ENCODE results near the gene HOXD9.

HOXD9 gene

GRCh38 chr2:176124110-176124946 lies 1.8 kb downstream of the HOXD9 start:
- no peak for DNase-seq (ENCODE audit: low spot score)

DNA sequence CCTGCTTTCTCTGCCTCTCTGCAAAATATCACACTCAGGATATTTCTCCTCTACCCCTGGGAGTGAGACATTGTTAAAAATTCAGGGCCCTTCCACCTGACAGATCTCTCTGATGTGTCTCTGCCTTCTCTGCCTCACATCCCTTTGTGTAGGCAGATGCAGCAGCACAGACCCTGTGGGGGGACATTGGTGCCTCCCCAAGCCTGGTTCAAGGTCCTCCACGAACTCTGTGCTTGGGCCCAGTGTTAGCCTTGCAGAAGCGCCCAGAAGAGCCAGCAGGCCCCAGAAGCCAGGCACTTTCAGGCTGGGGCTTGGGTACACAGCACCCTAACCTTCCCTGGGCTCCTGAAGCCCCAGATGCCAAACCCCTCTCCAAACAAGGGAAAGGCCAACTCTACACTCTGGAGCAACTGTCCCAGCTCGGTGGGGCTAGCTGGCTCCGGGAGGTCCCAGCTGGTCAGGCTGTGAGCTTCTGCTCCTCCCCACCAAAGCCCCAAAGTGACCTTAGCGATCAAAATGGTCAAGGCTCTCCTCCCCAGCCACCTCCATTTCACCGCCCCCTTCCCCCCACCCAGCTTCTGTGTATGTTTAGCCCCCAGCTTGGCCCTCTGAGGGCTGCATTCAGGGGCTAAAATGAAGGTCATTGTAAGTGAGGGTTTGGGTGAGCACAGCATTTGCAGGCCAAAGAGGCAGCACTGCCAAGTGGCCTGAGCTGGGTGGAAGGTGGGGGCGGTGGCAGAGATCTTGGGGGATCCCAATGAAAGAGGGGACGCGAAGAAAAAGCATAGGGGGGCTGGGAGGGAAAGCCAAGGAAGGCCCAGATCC lies 2.6 kb downstream of the HOXD9 start:
- no peak for DNase-seq (ENCODE audit: low spot score)

DNA sequence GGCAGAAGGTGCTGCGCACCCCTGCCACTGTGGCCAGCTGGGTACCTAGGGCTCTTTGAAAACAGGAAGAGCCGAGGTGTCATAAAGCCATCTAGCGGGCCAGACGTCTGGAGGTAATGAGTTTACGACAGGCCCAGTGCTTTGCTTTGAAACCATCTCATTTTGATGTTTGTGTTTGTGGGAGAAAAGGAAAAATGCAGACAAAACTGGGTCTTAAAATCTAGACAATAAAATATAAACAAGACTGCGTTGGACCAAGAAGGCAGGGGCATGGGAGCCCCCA lies 3.2 kb downstream of the HOXD9 start:
- no peak for DNase-seq (ENCODE audit: low spot score)

DNA sequence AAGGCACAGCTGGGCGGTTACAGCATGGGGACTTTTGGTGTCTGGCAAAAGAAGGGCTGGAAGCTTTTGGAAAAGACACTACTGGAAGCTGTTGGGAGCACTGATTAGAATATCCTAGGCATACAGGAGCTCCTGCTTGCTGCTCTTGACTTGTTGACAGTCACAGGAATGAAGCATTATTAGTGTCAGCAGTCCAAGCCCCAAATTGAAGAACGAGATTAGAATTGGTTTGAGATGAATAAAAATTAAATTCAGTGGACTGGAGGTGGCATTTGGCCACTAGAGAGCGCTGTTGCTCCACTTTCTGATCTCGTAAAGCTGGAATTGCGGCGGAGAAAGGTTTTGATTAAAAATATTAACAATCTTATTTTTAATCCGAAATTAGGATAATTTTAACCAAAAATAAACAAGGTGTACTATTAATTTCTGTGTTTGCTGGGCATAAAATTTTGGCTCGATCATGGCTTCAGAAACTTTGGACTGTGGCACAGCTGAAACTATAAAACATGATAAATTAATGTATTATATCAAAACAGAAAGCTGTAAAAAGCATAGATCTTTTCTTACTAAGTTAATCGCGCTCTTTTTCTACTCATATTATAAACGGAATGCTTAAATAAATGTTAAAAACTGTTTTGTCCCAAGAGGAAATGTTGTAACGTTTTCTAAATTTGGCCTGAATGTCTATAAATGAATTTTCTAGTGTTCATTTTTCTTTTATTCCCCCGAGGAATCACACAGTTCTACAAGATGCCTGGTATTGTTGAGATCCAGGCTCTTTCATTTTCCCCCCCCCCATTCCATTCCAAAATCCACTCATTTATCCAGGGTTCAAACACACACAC lies 4.6 kb downstream of the HOXD9 start:
- DNase-seq (ENCODE audit: low spot score) = peak; percentile 67

- DNase-seq (ENCODE audit: low spot score) = no peak
Measured at GRCh38 chr2:176127774-176128072, 5.2 kb downstream of the HOXD9 start.

DNA sequence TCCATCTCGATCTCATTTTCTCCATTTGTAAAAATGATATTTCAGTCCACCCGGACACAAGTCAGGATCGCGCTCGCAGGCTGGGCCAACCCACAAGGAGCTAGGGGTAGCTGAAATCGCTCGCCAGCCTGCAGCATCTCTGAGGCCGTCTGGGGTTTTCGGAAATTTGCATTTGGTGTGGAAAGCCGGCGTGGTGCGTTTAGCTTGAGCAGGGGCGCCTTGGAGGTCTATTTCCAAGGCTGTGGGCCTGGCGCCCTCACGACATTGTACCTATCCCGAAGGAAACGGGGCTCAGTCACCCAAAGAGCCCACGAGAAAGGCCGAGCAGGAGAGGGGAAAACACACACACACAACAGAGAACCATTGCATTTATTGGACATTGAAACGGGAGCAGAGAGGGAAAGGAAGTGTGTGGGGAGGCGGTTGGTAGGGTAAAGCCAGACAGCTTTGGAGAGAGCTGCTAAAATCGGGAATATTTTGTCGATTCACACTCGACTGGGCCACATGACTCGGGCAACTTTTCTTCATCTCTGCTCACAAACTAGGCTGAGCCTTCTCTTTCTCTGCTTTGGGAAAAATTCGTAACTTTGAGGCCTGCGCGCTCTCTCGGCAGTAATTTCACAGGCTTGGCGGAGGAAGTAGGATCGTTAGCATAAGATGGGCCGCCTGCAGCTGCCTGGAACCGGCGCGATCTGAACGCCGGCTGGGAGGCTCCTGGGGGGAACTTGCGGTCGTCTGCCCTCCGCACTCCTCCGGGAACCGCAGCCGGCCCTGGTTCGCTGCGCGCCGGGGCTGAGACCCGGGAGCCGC lies 5.9 kb downstream of the HOXD9 start:
- no peak for DNase-seq (ENCODE audit: low spot score)

GRCh38 chr2:176128982-176129796 lies 6.7 kb downstream of the HOXD9 start, which contains the start of gene HOXD8:
TSS of gene HOXD8 (plus strand) at chr2:176129705. CDS start at chr2:176130367, 662 bp downstream.
- DNase-seq (ENCODE audit: low spot score) = no peak

DNA sequence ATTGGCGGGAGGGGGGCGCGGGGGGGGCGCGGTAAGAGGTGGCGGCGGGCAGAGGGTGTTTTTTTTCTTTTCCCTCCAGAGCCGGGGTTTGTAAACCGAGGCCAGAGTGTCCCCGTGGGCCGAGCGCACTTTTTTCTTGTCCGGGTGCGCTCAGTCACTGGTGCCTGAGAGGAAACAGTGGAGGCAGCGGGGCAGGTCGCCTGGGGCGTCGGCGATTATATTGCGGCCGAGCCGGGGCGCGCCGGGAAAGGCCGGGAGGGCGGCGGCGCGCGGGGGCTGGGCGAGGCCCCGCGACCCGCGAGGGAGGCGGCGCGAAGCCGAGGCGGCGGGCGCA lies 7.3 kb downstream of the HOXD9 start:
- no peak for DNase-seq (ENCODE audit: low spot score)

GRCh38 chr2:176130147-176130956 lies 7.8 kb downstream of the HOXD9 start:
- no peak for DNase-seq (ENCODE audit: low spot score)

DNA sequence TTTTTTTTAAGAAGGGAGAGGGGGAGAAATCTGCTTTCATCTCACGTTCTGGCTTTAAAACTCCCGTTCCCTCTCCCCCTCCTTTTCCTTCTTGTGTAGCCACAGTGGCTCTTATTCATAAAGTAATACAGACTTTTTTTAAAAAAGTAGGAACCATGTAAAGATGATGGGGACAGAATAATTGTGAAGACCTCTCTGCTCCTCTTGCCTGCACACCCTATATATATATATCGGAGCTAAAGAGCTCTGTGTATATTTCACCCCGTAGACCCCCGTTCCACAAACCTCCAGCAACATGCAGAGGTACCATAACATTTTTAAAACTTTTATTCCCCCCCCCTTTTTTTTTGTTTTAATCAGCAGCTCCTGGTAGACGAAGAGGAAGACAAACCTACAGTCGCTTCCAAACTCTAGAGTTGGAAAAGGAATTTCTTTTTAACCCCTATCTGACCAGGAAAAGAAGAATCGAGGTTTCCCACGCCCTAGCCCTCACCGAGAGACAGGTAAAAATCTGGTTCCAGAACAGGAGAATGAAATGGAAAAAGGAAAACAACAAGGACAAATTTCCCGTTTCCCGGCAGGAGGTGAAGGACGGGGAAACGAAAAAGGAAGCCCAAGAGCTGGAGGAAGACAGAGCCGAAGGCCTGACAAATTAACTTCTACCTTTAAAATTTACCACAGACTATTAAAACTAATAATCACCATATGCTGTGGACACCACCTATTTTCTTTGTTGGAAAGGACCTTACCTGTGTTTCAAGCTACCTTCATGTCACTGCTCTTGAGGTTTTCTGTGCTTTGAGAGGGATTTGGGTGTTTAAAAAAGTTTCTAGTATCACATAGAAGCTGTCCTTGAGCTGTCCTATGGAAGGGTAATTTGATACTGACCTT lies 8.7 kb downstream of the HOXD9 start:
- DNase-seq (ENCODE audit: low spot score) = no peak

GRCh38 chr2:176131848-176132158 lies 9.3 kb downstream of the HOXD9 start:
- DNase-seq (ENCODE audit: low spot score) = no peak

DNA sequence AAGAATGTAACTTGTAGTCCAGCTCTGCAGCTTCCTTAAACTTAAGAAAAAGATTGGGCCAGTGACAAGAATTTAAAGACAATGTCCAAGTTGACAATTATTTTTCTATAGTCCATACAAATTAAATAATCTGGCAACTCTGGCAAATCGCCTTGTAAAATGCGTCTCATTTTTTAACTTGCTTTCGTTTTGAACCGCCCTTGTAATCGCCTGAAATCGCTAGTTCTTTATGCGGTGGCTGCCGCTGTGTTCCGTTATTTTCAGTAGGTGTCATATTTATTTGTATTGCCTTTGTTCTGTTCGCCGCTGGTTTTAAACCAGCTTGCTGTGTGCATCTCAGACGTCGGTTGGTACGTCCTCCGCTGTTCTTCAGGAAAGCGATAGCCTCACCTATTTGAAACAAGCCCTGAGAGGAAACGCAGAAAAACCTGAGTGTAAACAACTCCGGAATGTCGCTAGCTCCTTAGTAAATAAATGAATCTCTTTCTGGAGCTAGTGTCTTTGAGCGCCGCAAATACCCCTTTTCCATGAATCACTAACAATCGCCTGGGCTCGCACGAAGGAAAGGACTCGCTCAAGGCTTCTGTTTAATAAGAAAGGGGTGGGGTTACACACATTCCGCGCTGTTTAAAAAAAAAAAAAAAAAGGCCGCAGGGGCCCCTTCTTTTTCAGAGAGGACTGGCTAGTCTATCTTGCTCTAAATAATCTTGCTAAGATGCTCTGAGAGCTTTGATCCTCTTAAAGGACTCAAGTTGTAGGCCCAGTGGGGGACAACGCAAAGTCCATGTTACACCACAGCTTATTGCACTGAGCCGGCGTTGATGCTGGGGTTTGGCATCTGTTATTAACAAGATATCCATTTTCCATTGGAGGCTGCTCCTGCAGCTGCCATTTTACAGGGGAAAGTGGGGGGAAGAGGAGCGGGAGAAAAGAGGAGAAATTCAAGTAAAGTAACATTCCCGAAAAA lies 10.0 kb downstream of the HOXD9 start:
- no peak for DNase-seq (ENCODE audit: low spot score)

GRCh38 chr2:176133389-176133788 lies 10.9 kb downstream of the HOXD9 start:
- no peak for DNase-seq (ENCODE audit: low spot score)

DNA sequence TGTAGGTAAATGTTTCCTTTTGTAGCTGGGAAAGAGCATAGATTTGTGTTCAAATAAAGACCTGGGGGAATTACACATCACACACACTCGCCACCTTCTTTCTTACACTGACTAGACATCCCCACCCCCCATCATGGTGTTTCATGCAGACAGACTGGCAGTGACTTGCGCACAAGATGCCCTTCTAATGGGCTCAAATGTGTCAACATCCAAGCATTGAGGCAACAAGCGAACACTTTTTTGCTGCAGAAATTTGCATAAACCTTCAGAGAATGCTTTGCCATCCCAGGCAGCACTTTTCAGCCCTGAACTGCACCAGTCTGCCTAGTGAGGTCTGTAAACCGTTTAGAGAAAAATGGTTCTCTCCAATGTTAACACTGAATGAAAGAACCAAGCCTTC lies 11.5 kb downstream of the HOXD9 start:
- DNase-seq (ENCODE audit: low spot score) = no peak

- DNase-seq (ENCODE audit: low spot score) = no peak
Measured at GRCh38 chr2:176135035-176135440, 12.5 kb downstream of the HOXD9 start.

DNA sequence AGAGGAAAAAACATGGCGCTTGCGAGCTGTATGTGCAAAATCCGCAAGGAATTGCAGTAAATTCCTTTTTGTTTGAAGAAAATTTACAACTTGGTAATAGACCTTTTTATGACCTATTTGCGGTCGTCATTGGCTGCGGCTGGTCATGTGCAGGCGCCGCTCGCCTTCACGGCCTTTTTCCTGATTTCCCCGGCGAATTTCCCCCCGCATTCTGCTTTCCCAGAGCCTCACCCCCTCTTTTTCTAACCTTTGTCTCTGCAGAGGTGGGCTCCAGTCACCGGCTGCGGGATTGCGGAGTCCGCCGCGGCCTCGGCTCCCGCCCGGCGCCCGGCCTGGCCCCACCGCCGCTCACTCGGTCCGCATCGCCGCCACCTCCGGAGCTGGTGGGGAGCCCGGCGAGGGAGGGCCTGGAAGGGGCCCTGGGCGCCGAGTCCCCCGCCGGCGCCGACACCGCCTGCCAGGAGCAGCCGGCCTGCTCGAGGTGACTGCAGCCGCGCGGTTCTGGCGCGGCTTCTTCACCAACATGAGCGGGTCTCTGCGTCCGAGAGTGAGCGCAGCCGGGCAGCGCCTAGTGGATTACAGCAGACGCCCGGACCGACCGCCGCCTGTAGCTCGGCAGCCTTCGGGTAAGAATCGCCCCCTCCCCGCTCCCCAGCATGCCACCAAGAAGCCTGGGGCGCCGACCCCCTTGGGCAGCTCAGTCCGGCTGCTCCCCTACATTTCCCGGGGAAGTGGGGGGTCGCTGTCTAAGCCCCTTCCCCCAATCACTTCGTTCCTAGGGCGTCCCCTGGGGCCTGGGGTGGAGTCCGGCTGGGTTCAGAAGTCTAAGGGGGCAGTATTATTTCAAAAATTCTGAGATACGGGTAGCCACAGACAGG lies 14.1 kb downstream of the HOXD9 start:
- peak; percentile 27 for DNase-seq (ENCODE audit: low spot score)

DNA sequence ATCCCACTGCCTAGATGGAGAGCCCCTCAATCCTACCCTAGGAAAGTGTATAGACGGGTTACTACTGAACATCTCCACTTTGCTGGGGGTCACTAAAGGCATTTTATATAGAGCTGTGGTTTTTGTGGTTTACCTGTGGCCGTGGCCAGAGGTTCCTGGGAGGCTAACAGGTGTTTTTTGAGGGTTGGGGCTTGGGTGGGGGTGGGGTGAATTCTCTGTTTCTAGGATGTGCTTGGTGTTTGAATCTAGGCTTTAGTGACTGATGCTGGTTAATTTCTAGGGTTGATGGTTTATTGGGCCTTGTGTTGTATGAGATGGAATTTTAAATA lies 14.7 kb downstream of the HOXD9 start:
- DNase-seq (ENCODE audit: low spot score) = no peak
